RWPE2 (cell line): ENCODE measurements around the gene DCT.

Experiments
- ATAC-seq: fragments of 200-7000 bp; cut with Tn5 transposase; 3 replicates; pipeline ENCODE4 v1.9.1; 2021; ENCODE audit warnings: low read depth
- DNase-seq: peaks from one replicate; pipeline ENCODE4 v3.0.0-alpha.2; 2020; ENCODE audit warnings: low spot score
- H3K27ac ChIP-seq: fragments of 450-650 bp; 2 replicates; pipeline ENCODE4 v1.5.1; 2017; ENCODE audit warnings: mild to moderate bottlenecking; ENCODE audit not compliant: poor library complexity, severe bottlenecking
- H3K27me3 ChIP-seq: fragments of 250-450 bp; sonication (Bioruptor Pico); 2 replicates; pipeline ENCODE4 v1.5.1; 2021; ENCODE audit warnings: mild to moderate bottlenecking, moderate library complexity; ENCODE audit not compliant: insufficient read depth, poor library complexity, severe bottlenecking
- H3K36me3 ChIP-seq: fragments of 250-450 bp; sonication (Bioruptor Pico); 2 replicates; pipeline ENCODE4 v1.5.1; 2020; ENCODE audit warnings: low read depth, mild to moderate bottlenecking, moderate library complexity
- H3K4me1 ChIP-seq: fragments of 250-450 bp; sonication (Bioruptor Pico); 2 replicates; pipeline ENCODE4 v1.5.1; 2021; ENCODE audit warnings: mild to moderate bottlenecking, moderate library complexity; ENCODE audit not compliant: insufficient read depth, poor library complexity, severe bottlenecking
- H3K4me3 ChIP-seq: fragments of 250-450 bp; sonication (Bioruptor Pico); 2 replicates; pipeline ENCODE4 v1.5.1; 2021; ENCODE audit warnings: mild to moderate bottlenecking, moderate library complexity; ENCODE audit not compliant: severe bottlenecking
- H3K9me3 ChIP-seq: fragments of 250-450 bp; sonication (Bioruptor Pico); 2 replicates; pipeline ENCODE4 v1.5.1; 2021; ENCODE audit warnings: mild to moderate bottlenecking, moderate library complexity; ENCODE audit not compliant: severe bottlenecking
- CTCF ChIP-seq: fragments of 450-650 bp; IDR thresholded peaks from one replicate; pipeline ENCODE4 v1.5.1; 2017; ENCODE audit warnings: mild to moderate bottlenecking, moderate library complexity; ENCODE audit not compliant: poor library complexity, severe bottlenecking

Gene DCT

GRCh38 chr13:94454334-94454733, 25.1 kb downstream of the DCT start:
- TF ChIP-seq CTCF = no peak
- H3K27ac ChIP-seq = no peak overlapping the region
- H3K4me1 ChIP-seq = no peaks in the 10 kb centered on the region
- no peak overlapping the region for H3K4me3 ChIP-seq
- ATAC-seq (no peak), DNase-seq (no peak)
- no peaks in the 10 kb centered on the region for H3K9me3 ChIP-seq
- H3K36me3 ChIP-seq = no peaks in the 10 kb centered on the region
- H3K27me3 ChIP-seq = peaks cover 3% of the 10 kb centered on the region

GRCh38 chr13:94444826-94445225, 34.7 kb downstream of the DCT start:
- H3K4me3 ChIP-seq = no peak overlapping the region
- H3K36me3 ChIP-seq = no peaks in the 10 kb centered on the region
- H3K9me3 ChIP-seq = no peaks in the 10 kb centered on the region
- no peaks in the 10 kb centered on the region for H3K27me3 ChIP-seq
- ATAC-seq (no peak), DNase-seq (no peak)
- no peak overlapping the region for H3K27ac ChIP-seq
- no peak for TF ChIP-seq CTCF
- H3K4me1 ChIP-seq = no peaks in the 10 kb centered on the region

- no peak for DNase-seq
- peak; percentile 85 for TF ChIP-seq CTCF
- Histone ChIP-seq H3K4me3 (no peak overlapping the region), H3K4me1 (no peaks in the 10 kb centered on the region), H3K27ac (no peak overlapping the region), H3K27me3 (no peaks in the 10 kb centered on the region), H3K36me3 (no peaks in the 10 kb centered on the region), H3K9me3 (no peaks in the 10 kb centered on the region)
- peak; percentile 71; the same call in 2 of the 3 replicates for ATAC-seq
Measured at GRCh38 chr13:94435604-94436226, 43.8 kb downstream of the DCT start.

GRCh38 chr13:94433055-94433961, 46.2 kb downstream of the DCT start:
- Histone ChIP-seq H3K9me3 (no peaks in the 10 kb centered on the region), H3K4me1 (no peaks in the 10 kb centered on the region), H3K4me3 (no peak overlapping the region), H3K27ac (no peak overlapping the region), H3K27me3 (no peaks in the 10 kb centered on the region), H3K36me3 (no peaks in the 10 kb centered on the region)
- TF ChIP-seq CTCF = no peak
- DNase-seq = no peak
- ATAC-seq = peak; percentile 19; the same call in 1 of the 3 replicates
